Adrenal gland (tissue), 12 donors: ENCODE results near the gene LOXL1. TPM values are rescaled to one million over a fixed set of nuclear protein-coding genes. Genes with fewer than 3 reads are reported as not detected.

Experiments used
- DNase-seq, 7 donors: peaks; one replicate each; pipeline ENCODE4 v3.0.0-alpha.2; 2019 to 2020
- H3K27ac ChIP-seq, 5 donors: fragments of 200-600 bp; sonication (generic) in 4 of 5; 1 replicate in 3 of 5; 2 replicates in 2 of 5; pipeline versions ENCODE4 v1.5.1 to v1.8.0; 2016 to 2020; ENCODE audit warnings: mild to moderate bottlenecking in 1 of 5
- H3K27me3 ChIP-seq: fragments of 200-600 bp; 2 replicates; pipeline ENCODE4 v1.8.0; 2021
- H3K36me3 ChIP-seq, 2 donors: fragments of 200-600 bp; replicated peaks in 1 of 2; 1 replicate in 1 of 2; 2 replicates in 1 of 2; pipeline versions ENCODE4 v1.5.1 to v1.8.0; 2018 to 2022
- H3K4me1 ChIP-seq, 2 donors: fragments of 200-600 bp; replicated peaks in 1 of 2; 1 replicate in 1 of 2; 2 replicates in 1 of 2; pipeline versions ENCODE4 v1.5.1 to v1.8.0; 2018 to 2021
- H3K4me3 ChIP-seq, 4 donors: fragments of 200-600 bp; sonication (generic) in 3 of 4; one replicate each; pipeline ENCODE4 v1.5.1; 2016 to 2018
- H3K9me3 ChIP-seq, 3 donors: fragments of 200-600 bp; sonication (generic) in 1 of 3; replicated peaks in 1 of 3; 1 replicate in 2 of 3; 2 replicates in 1 of 3; pipeline versions ENCODE4 v1.5.1 to v1.8.0; 2016 to 2021
- POLR2A ChIP-seq, 2 donors: fragments of 450-650 bp; IDR thresholded peaks; one replicate each; pipeline ENCODE4 v1.6.1; 2017; ENCODE audit warnings: antibody characterized with exemption in 2 of 2, mild to moderate bottlenecking in 2 of 2, moderate library complexity in 1 of 2
- WGBS, 4 donors: extraction: QIAGEN DNeasy Blood & Tissue Kit in 2 of 4; methylation state at CpG; one replicate each; pipeline versions ENCODE4 v1.1.5 to v1.1.7; 2013 to 2017; 5-methylcytosine and 5-hydroxymethylcytosine counted together
- intact Hi-C, 2 donors: fragments of 100-400 bp; cut with DNase I; formaldehyde crosslinking; loops; one replicate each; pipeline versions ENCODE4 v1.14.1 to v1.15.0; 2022 to 2023
- polyA plus RNA-seq, 3 donors: library from polyadenylated mRNA; stranded (reverse); fragments of 200-250 nt in 2 of 3; fragments of 350-450 nt in 1 of 3; fragmentation: Illumina TruSeq in 1 of 3; extraction: RNeasy Lipid Tissue Mini Kit (QIAGEN cat#74804) in 1 of 3; gene quantifications; one replicate each; pipeline ENCODE4 v1.2.3, GENCODE V29; 2013 to 2014
- total RNA-seq, 9 donors: library from RNA; depleted of rRNA in 4 of 9; stranded (reverse); fragments of >200 nt in 4 of 9; fragments of 120-200 nt in 1 of 9; fragmentation: NEBNext Ultra II Directional in 1 of 9; extraction: Animal tissue kit (Norgen Biotek cat#: 25700) in 1 of 9; gene quantifications; one replicate each; pipeline versions ENCODE4 v1.1.0 to v1.2.4, GENCODE V29; 2013 to 2023
- TF ChIP-seq, protein P1 (sequence below), 6 experiments: fragments of 450-650 bp in 4 of 6; fragments of 200-600 bp in 2 of 6; sonication (generic) in 1 of 6; IDR thresholded peaks; 1 replicate in 5 of 6; 2 replicates in 1 of 6; pipeline versions ENCODE4 v1.5.1 to v1.8.0; 2016 to 2021; ENCODE audit warnings: antibody characterized with exemption in 6 of 6, mild to moderate bottlenecking in 2 of 6, moderate library complexity in 1 of 6
- donor health status: healthy with polysubstance abuse.
- donor health status: Bipolar disorder and iron deficiency.
- donor health status: DM: yes; HTN: yes; CAD: no.
- donor health status: DM: no; HTN: no; CAD: no.
- donor health status: DM: no; HTN: no; CAD: no.
- donor health status: DM: yes; HTN: yes; CAD: no.

LOXL1 gene
- total and polyA plus RNA-seq, 12 donors, result 5.3 to 58.0 (median 10.9) TPM

GRCh38 chr15:73947651-73948050, 21.4 kb downstream of the LOXL1 start:
- TF ChIP-seq, protein P1, sequence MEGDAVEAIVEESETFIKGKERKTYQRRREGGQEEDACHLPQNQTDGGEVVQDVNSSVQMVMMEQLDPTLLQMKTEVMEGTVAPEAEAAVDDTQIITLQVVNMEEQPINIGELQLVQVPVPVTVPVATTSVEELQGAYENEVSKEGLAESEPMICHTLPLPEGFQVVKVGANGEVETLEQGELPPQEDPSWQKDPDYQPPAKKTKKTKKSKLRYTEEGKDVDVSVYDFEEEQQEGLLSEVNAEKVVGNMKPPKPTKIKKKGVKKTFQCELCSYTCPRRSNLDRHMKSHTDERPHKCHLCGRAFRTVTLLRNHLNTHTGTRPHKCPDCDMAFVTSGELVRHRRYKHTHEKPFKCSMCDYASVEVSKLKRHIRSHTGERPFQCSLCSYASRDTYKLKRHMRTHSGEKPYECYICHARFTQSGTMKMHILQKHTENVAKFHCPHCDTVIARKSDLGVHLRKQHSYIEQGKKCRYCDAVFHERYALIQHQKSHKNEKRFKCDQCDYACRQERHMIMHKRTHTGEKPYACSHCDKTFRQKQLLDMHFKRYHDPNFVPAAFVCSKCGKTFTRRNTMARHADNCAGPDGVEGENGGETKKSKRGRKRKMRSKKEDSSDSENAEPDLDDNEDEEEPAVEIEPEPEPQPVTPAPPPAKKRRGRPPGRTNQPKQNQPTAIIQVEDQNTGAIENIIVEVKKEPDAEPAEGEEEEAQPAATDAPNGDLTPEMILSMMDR (IDR thresholded peaks at IDR 0.05), result no peak
- TF ChIP-seq POLR2A (IDR thresholded peaks at IDR 0.05), result no peak
- H3K27me3 ChIP-seq, result no peaks in the 10 kb centered on the region
- no peaks in the 10 kb centered on the region for H3K9me3 ChIP-seq
- peaks cover 0 to 3% of the 10 kb centered on the region in 2 donors for H3K36me3 ChIP-seq
- H3K27ac ChIP-seq, result no peak overlapping the region
- H3K4me1 ChIP-seq, result peaks cover 17 to 20% of the 10 kb centered on the region in 2 donors
- no peak overlapping the region for H3K4me3 ChIP-seq
- intact Hi-C loops, result no loop called here
- no peak for DNase-seq
- 89 to 95% (median 93%) methylated on average over 7 to 9 of the region's 9 CpGs for WGBS, 4 donors

- intact Hi-C loops, result no loop called here
- DNase-seq, result no peak
Observed at GRCh38 chr15:73948396-73948795, 22.1 kb downstream of the LOXL1 start.

DNA sequence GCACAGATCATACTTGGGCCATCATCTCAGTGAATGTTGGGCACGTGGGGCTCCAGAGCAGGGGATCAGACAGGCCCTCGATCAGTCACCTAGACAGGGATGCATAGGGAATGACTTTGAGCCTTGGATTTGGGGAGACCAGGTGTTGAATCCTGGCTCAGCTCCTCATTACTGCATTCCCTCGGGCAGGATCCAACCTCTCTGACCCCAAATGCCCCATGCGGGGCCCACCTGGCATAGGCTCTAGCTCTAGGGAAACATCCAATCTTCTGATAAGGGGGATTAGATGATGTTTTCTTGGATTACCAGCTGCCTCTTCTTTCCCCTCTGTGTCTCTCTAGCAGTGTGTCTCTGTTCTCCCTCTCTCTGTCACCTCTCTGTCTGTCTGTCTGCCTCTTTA, 22.7 kb downstream of the LOXL1 start:
- Histone ChIP-seq H3K36me3 (peaks cover 0 to 3% of the 10 kb centered on the region in 2 donors), H3K27ac (no peak overlapping the region), H3K4me1 (peaks cover 17 to 20% of the 10 kb centered on the region in 2 donors), H3K4me3 (no peak overlapping the region), H3K27me3 (no peaks in the 10 kb centered on the region), H3K9me3 (no peaks in the 10 kb centered on the region)
- TF ChIP-seq, protein P1 (IDR thresholded peaks at IDR 0.05), result no peak
- TF ChIP-seq POLR2A (IDR thresholded peaks at IDR 0.05), result no peak
- intact Hi-C loops, result no loop called here
- 68 to 95% (median 80%) methylated on average over 4 of the region's 4 CpGs for WGBS, 4 donors
- no peak for DNase-seq

More at GRCh38 chr15:73948396-73948795, 22.1 kb downstream of the LOXL1 start:
- Histone ChIP-seq H3K4me3 (no peak overlapping the region), H3K27ac (no peak overlapping the region), H3K9me3 (no peaks in the 10 kb centered on the region), H3K27me3 (no peaks in the 10 kb centered on the region), H3K4me1 (peaks cover 17 to 20% of the 10 kb centered on the region in 2 donors), H3K36me3 (peaks cover 0 to 3% of the 10 kb centered on the region in 2 donors)
- 92 to 100% (median 96%) methylated on average over 3 to 4 of the region's 4 CpGs for WGBS, 4 donors
- TF ChIP-seq, protein P1 (IDR thresholded peaks at IDR 0.05), result no peak
- TF ChIP-seq POLR2A (IDR thresholded peaks at IDR 0.05), result no peak

GRCh38 chr15:73949496-73949895, 23.2 kb downstream of the LOXL1 start:
- WGBS, 4 donors, result 90 to 92% (median 91%) methylated on average over 6 to 10 of the region's 10 CpGs
- Histone ChIP-seq H3K27me3 (no peaks in the 10 kb centered on the region), H3K4me1 (peaks cover 17 to 20% of the 10 kb centered on the region in 2 donors), H3K36me3 (peaks cover 0 to 3% of the 10 kb centered on the region in 2 donors), H3K9me3 (no peaks in the 10 kb centered on the region), H3K27ac (no peak overlapping the region), H3K4me3 (no peak overlapping the region)
- intact Hi-C loops, result no loop called here
- DNase-seq, result no peak
- TF ChIP-seq, protein P1 (IDR thresholded peaks at IDR 0.05), result no peak
- TF ChIP-seq POLR2A (IDR thresholded peaks at IDR 0.05), result no peak
